Colonic mucosa (tissue), 4 donors: Measurements from ENCODE around the gene STIM1. TPM values are rescaled to one million over a fixed set of nuclear protein-coding genes. Genes with fewer than 3 reads are reported as not detected.

Source experiments
- DNase-seq: peaks from one replicate; pipeline ENCODE4 v3.0.0-alpha.2; 2020
- H3K27ac ChIP-seq: fragments of 200-600 bp; one replicate; pipeline ENCODE4 v1.8.0; 2021
- H3K27me3 ChIP-seq: fragments of 200-600 bp; one replicate; pipeline ENCODE4 v1.8.0; 2021
- H3K36me3 ChIP-seq: fragments of 200-600 bp; one replicate; pipeline ENCODE4 v1.8.0; 2021
- H3K4me1 ChIP-seq: fragments of 200-600 bp; one replicate; pipeline ENCODE4 v1.8.0; 2021; ENCODE audit warnings: mild to moderate bottlenecking
- H3K4me3 ChIP-seq: fragments of 200-600 bp; one replicate; pipeline ENCODE4 v1.8.0; 2021
- H3K9ac ChIP-seq, 2 donors: one replicate each; pipeline ENCODE4 v1.7.0; 2013; ENCODE audit warnings: control low read depth in 2 of 2, low read depth in 2 of 2, low read length in 2 of 2
- H3K9me3 ChIP-seq: fragments of 200-600 bp; one replicate; pipeline ENCODE4 v1.8.0; 2021
- intact Hi-C: fragments of 100-400 bp; cut with DNase I; formaldehyde crosslinking; loops from one replicate; pipeline ENCODE4 v1.14.1; 2022
- total RNA-seq, 2 donors: library from RNA; stranded (reverse); fragmentation: NEBNext Ultra II Directional in 1 of 2; extraction: Animal tissue kit (Norgen Biotek cat#: 25700) in 1 of 2; gene quantifications; one replicate each; pipeline ENCODE4 v1.2.1, GENCODE V29; 2021
- TF ChIP-seq, protein P1 (sequence below): fragments of 200-600 bp; IDR thresholded peaks from one replicate; pipeline ENCODE4 v1.8.0; 2022; ENCODE audit warnings: antibody characterized with exemption, mild to moderate bottlenecking
- donor health status: healthy.
- donor health status: DM: no; HTN: no; CAD: no.
- donor health status: DM: no; HTN: no; CAD: no.

Gene STIM1
- total RNA-seq, 2 donors from 2014 or later = 39.1 to 56.8 TPM

GRCh38 chr11:3836903-3837302 is 18.6 kb upstream of the STIM1 start:
- no peak for DNase-seq
- peak overlapping the region; percentile 72 for H3K27ac ChIP-seq
- no peak overlapping the region for H3K4me3 ChIP-seq
- H3K36me3 ChIP-seq = no peaks in the 10 kb centered on the region
- peak overlapping the region in 1 of 2 donors; percentile 13 for H3K9ac ChIP-seq
- intact Hi-C loops = no loop called here
- H3K27me3 ChIP-seq = no peaks in the 10 kb centered on the region
- H3K4me1 ChIP-seq = peaks cover 20% of the 10 kb centered on the region
- TF ChIP-seq, protein P1, sequence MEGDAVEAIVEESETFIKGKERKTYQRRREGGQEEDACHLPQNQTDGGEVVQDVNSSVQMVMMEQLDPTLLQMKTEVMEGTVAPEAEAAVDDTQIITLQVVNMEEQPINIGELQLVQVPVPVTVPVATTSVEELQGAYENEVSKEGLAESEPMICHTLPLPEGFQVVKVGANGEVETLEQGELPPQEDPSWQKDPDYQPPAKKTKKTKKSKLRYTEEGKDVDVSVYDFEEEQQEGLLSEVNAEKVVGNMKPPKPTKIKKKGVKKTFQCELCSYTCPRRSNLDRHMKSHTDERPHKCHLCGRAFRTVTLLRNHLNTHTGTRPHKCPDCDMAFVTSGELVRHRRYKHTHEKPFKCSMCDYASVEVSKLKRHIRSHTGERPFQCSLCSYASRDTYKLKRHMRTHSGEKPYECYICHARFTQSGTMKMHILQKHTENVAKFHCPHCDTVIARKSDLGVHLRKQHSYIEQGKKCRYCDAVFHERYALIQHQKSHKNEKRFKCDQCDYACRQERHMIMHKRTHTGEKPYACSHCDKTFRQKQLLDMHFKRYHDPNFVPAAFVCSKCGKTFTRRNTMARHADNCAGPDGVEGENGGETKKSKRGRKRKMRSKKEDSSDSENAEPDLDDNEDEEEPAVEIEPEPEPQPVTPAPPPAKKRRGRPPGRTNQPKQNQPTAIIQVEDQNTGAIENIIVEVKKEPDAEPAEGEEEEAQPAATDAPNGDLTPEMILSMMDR = no peak
- H3K9me3 ChIP-seq = no peaks in the 10 kb centered on the region

- peak overlapping the region in 1 of 2 donors; percentile 13 for H3K9ac ChIP-seq
- peaks cover 17% of the 10 kb centered on the region for H3K4me1 ChIP-seq
- H3K4me3 ChIP-seq = no peak overlapping the region
- H3K9me3 ChIP-seq = no peaks in the 10 kb centered on the region
- H3K27ac ChIP-seq = peak overlapping the region; percentile 72
- no peaks in the 10 kb centered on the region for H3K27me3 ChIP-seq
- no peaks in the 10 kb centered on the region for H3K36me3 ChIP-seq
- intact Hi-C loops = no loop called here
- TF ChIP-seq, protein P1 = no peak
- DNase-seq = peak; percentile 49
Measured at GRCh38 chr11:3837793-3838192, 17.7 kb upstream of the STIM1 start.

GRCh38 chr11:3838504-3838903 is 17.0 kb upstream of the STIM1 start:
- Histone ChIP-seq H3K4me1 (peaks cover 17% of the 10 kb centered on the region), H3K27ac (peak overlapping the region; percentile 66)
- intact Hi-C loops = no loop called here

GRCh38 chr11:3840004-3840869 is 15.2 kb upstream of the STIM1 start:
- peak overlapping the region; percentile 98 for H3K27ac ChIP-seq
- peak overlapping the region; percentile 82 for H3K9ac ChIP-seq
- no peaks in the 10 kb centered on the region for H3K36me3 ChIP-seq
- peak overlapping the region; percentile 67 for H3K4me3 ChIP-seq
- no peak for DNase-seq
- TF ChIP-seq, protein P1 = no peak
- H3K9me3 ChIP-seq = no peaks in the 10 kb centered on the region
- no peaks in the 10 kb centered on the region for H3K27me3 ChIP-seq
- intact Hi-C loops = no loop called here
- peaks cover 7% of the 10 kb centered on the region for H3K4me1 ChIP-seq

More at GRCh38 chr11:3838504-3838903, 17.0 kb upstream of the STIM1 start:
- Histone ChIP-seq H3K9me3 (no peaks in the 10 kb centered on the region), H3K9ac (peak overlapping the region in 1 of 2 donors; percentile 82), H3K27me3 (no peaks in the 10 kb centered on the region), H3K4me3 (peak overlapping the region; percentile 10), H3K36me3 (no peaks in the 10 kb centered on the region)
- no peak for DNase-seq
- TF ChIP-seq, protein P1 = no peak

DNA sequence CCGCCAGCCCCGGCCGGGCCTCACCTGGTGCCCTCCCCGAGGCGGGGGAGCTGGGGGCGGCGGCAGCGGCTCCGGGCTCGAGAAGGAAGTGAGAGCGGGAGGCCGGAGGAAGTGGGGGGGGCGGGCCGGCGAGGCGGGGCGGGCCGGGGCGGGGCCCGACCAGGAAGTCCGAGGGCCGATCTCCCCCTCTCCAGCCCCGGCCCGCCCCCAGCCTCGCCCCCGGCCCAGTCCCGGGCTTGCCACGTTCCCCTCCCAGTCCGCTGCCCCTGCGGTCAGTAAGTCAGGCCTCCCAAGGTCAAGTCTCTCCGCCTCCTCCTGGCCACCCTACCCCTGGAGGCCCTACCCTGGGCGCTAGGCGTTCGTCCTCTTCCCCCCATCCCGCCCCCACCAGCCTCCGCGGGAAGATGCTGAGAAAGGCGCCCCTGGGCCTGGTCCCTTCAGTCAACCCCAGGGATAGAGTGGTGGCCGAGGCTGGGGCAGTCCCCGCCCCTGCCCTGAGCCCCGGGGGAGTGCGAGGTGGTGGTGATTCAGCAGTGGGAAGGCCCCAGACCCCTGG is 14.5 kb upstream of the STIM1 start, which contains the start of gene RHOG:
Gene RHOG (minus strand): TSS at position 90 of the 556 bp plus-strand sequence. CDS start 12,821 bp downstream, outside the sequence.
- H3K4me1 ChIP-seq = peaks cover 4% of the 10 kb centered on the region
- H3K36me3 ChIP-seq = no peaks in the 10 kb centered on the region
- intact Hi-C loops = no loop called here

More for the DNA sequence above, 14.5 kb upstream of the STIM1 start, which contains the start of gene RHOG:
- H3K27ac ChIP-seq = peak within 1 kb of the TSS; percentile 98
- peak within 1 kb of the TSS; percentile 67 for H3K4me3 ChIP-seq
- DNase-seq = peak; percentile 88
- H3K9ac ChIP-seq = peak within 1 kb of the TSS; percentile 82 to 83
- TF ChIP-seq, protein P1 = no peak
- no peaks in the 10 kb centered on the region for H3K27me3 ChIP-seq
- H3K9me3 ChIP-seq = no peaks in the 10 kb centered on the region
